ENCODE data around the gene NES.

GRCh38 chr1:156709031-156709430 lies 31.8 kb upstream of the NES start:
- TF ChIP-seq, protein P1, sequence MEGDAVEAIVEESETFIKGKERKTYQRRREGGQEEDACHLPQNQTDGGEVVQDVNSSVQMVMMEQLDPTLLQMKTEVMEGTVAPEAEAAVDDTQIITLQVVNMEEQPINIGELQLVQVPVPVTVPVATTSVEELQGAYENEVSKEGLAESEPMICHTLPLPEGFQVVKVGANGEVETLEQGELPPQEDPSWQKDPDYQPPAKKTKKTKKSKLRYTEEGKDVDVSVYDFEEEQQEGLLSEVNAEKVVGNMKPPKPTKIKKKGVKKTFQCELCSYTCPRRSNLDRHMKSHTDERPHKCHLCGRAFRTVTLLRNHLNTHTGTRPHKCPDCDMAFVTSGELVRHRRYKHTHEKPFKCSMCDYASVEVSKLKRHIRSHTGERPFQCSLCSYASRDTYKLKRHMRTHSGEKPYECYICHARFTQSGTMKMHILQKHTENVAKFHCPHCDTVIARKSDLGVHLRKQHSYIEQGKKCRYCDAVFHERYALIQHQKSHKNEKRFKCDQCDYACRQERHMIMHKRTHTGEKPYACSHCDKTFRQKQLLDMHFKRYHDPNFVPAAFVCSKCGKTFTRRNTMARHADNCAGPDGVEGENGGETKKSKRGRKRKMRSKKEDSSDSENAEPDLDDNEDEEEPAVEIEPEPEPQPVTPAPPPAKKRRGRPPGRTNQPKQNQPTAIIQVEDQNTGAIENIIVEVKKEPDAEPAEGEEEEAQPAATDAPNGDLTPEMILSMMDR (IDR thresholded peaks at IDR 0.05; ENCODE audit: low read depth, low read length, missing input control): no peak
- TF ChIP-seq MAX (IDR thresholded peaks at IDR 0.05): no peak
- no peak for TF ChIP-seq HNF4A (conservative IDR thresholded peaks at IDR 0.05)
- TF ChIP-seq, protein P2, sequence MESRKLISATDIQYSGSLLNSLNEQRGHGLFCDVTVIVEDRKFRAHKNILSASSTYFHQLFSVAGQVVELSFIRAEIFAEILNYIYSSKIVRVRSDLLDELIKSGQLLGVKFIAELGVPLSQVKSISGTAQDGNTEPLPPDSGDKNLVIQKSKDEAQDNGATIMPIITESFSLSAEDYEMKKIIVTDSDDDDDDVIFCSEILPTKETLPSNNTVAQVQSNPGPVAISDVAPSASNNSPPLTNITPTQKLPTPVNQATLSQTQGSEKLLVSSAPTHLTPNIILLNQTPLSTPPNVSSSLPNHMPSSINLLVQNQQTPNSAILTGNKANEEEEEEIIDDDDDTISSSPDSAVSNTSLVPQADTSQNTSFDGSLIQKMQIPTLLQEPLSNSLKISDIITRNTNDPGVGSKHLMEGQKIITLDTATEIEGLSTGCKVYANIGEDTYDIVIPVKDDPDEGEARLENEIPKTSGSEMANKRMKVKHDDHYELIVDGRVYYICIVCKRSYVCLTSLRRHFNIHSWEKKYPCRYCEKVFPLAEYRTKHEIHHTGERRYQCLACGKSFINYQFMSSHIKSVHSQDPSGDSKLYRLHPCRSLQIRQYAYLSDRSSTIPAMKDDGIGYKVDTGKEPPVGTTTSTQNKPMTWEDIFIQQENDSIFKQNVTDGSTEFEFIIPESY (IDR thresholded peaks at IDR 0.05): no peak
- no peak for TF ChIP-seq SP1 (IDR thresholded peaks at IDR 0.05)
- no peak for TF ChIP-seq GABPA (IDR thresholded peaks at IDR 0.05 in 1 of 2, conservative IDR thresholded peaks at IDR 0.05 in 1 of 2)
- TF ChIP-seq REST (IDR thresholded peaks at IDR 0.05): no peak
- no peak for TF ChIP-seq FOXA1 (IDR thresholded peaks at IDR 0.05)
- no peak for TF ChIP-seq RAD21 (IDR thresholded peaks at IDR 0.05)
- no peak for TF ChIP-seq YY1 (IDR thresholded peaks at IDR 0.05)
- TF ChIP-seq TAF1 (conservative IDR thresholded peaks at IDR 0.05): no peak
- TF ChIP-seq ATF3 (IDR thresholded peaks at IDR 0.05): no peak
